HT-29 (cell line): ENCODE results near the gene CCDC188. TPM values are rescaled to one million over a fixed set of nuclear protein-coding genes. Genes with fewer than 3 reads are reported as not detected.
"Not testable (repeated sequence)": the region's sequence is repeated elsewhere in the genome, so short reads cannot be mapped to it uniquely, and the experiment has no call there.

Experiments used
- DNase-seq: peaks from one replicate; pipeline ENCODE4 v3.0.0-alpha.2; 2015; ENCODE audit warnings: low spot score
- total RNA-seq: library from RNA; depleted of rRNA; stranded (reverse); fragments of >200 nt; shearing (Covaris generic); gene quantifications from 2 replicates; pipeline ENCODE4 v1.2.3, GENCODE V29; 2014

CCDC188 gene
- total RNA-seq, 1 experiment from 2014 or later: 0.20 TPM

DNA sequence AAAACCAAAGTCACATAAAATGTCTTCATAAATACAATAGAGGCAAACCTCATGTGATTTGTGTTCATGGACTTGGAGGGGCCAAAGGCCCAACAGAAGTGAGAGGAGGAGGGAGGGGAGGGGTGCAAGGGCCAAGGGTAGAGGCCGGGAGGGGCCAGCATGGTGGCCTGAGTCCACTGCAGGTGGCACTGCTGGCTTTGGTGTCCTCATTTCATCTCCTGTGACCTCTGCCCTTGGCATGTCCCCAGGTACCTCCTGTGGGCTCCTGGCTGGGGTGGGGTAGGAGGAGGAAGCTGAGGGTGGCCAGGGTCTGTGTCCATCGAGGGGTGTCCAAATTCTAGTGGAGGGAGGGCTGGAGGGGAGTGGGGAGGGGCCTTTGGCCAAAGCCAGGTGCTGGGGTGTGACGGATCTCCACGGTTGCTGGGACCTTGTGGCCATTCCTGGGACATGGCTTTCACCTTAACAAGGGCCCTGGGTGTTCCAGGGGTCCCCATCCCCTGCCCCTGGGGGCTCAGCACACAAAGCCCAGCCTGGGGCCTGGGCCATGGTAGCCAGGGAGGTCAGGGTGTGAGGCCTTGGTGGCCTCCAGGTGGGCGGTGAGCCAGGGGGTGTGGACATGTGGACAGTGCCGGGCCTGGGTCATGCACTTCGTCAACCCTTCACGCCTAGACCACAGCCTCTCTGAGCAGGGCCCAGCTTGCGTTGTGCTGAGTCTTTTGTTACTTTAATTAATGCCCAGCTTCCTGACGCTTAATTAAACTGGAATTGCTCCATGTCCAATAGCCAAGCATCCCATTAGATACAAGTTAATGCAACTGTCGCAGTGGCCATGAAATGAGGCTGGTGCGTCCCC is 20.7 kb upstream of the CCDC188 start:
- DNase-seq: no peak

DNA sequence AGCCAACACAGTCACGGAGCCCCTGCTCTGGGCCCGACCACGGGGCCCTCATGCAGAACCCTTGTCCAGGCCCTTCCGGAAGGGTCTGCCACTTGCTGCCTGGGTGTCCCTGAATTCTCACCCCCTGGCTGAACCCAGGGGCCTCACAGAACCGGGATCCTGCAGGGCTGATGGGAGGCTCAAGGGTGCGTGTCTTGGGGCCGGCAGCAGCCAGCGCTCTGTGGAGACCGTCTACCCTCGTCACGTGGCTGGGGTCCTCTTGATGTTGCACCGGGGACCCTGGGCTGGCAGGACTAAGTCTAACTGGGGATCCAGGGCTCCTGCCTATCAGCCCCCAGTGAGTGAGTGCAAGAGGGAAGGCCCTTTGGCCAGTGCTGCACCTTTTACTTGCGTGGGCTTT is 19.3 kb upstream of the CCDC188 start:
- no peak for DNase-seq

DNA sequence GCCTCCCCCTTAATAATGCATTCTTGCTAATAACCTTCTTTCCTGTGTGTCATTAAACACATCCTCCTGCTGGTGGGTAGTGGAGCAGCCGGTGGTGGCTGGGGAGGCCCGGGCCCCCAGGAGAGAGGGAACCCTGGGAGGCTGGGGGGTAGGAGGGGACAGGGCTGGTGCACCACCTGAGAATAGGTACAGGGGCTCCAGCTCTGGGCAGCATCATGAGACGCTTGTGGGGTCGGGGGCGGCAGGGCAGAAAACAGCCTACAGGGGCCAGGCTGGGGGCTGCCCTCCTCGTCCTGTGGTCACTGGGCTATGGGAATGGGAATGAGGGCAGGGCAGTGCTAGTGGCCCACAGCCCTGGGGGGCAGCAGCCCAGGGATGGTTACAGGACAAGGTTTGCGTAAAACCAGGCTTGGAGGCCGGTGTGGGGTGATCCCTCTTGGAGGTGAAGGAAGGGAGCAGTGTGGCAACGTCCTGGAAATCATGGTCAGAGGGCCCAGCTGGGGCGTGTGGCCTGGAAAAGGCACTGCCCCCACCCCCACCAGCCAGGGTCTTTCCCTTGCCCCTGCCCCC is 18.5 kb upstream of the CCDC188 start:
- DNase-seq: no peak

DNA sequence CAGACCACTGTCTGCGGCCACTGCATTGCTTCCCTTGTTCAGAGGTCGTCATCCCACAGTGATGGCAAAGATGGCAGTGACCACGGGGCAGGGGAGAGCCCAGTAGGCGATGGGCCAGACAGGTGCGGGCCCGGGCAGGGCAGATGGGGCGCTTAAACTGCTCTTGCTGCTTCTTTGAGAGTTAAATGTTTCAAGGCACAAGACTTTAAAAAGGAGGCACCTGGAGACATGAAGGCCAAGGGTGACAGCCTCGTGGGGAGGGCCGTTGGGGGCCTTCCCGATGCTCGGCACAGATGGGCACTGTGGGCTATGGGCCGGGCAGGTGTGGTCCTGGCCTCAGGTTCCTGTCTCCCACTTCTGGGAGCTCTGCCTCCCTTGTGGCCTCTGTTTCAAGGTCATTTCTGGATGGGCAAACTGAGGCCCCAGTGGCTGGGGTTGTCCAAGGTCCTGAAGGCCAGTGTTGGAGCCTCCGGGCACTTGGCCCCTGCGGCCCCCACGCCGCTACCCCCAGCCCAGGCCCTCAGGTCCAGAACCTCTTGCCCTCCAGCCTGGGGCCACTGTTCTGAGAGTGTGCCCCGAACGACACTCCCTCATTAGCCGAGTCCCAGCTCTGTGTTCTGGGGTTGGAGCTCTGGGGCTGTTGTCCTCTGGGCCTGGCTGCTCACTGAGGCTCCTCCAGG is 16.9 kb upstream of the CCDC188 start:
- no peak for DNase-seq

DNA sequence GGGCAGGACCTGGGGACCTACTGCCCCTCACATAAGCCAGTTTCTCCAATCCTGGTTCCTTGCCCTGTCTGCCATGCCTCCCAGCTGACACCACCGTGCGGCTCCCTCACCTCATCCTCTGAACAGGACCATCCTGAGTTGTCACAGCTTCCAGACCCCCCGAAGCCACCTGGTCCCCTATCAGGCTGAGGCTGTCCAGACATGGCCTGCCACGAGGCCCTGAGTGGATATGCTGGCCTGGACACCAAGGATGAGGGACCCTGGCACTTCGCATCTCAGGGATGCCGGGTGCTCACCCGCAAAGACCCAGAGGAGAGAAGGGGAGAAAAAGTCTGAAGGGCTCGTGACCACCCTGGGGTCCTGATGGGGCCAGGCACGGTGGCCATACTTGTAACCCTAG is 15.8 kb upstream of the CCDC188 start:
- DNase-seq: no peak

DNA sequence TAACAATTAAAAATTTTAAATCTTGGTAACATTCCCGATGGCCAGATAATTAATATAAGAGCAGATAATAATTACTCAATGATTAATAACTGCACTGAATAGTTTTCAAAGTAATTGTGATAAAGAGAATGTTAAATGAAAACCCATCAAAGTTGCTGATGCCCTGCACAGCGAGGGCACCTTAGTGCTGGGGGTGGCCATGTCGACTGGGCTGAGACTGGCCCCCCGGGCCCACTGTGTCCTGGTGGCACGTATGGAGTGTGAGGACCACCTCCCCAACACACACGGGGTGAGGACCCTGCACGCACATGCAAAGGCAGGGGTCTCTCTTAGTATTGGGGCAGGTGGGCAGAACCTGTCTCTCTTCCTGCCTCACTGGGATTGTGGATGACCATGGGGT is 15.1 kb upstream of the CCDC188 start:
- no peak for DNase-seq

DNA sequence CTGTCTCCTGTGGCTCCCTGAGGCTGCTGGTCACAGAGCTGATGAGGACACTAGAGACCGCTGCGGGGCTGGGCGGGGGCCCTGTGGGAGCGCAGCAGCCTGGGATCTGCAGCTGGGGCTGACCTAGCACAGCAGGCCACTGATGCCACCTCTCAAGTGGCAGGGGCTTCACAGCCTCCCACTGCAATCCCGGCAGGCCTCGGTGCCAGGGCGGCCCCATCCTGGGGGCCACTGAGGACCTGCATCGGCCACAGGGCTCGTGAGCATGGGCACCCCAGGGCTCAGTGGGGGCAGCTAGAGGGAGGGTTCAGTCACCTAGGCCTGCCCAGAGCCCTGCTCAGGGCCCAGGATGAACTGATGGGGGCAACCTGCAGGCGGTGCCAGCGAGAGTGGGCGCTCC is 14.6 kb upstream of the CCDC188 start:
- no peak for DNase-seq

DNA sequence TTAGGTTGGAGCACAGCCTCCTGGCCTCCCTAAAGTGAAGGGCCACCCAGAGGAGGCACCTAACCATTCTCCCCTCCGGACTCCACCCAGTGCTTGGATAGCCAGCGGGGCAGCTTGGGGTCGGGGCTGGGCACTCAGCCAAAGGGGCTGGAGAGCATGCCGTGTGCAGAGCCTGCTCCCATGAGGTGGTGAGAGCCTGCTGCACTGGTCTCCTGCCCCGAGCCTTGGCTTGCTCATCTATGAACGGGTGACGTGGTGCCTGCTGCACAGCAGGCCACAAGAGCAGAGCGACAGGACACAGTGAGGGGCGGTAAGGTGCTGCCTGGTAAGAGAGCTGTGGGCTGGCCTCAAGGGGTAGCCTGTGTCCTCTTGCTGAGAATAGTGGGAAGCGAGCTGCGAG is 14.0 kb upstream of the CCDC188 start:
- DNase-seq: no peak

DNA sequence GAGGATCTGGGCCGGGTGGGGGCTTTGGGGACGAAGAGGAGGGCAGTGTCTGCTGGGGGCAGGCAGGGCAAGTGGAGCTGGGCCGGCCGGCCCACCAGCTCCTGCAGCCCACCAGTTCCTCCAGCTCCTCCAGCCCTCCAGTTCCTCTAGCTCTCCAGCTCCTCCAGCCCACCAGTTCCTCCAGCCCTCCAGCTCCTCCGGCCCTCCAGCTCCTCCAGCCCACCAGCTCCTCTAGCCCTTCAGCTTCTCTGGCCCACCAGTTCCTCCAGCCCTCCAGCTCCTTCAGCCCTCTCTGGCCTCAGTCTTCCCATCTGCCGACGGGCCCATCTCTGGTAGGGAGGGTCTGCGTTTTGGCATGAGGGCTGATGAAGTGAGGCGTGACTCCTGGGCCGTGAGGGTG is 9.2 kb upstream of the CCDC188 start:
- DNase-seq: no peak

DNA sequence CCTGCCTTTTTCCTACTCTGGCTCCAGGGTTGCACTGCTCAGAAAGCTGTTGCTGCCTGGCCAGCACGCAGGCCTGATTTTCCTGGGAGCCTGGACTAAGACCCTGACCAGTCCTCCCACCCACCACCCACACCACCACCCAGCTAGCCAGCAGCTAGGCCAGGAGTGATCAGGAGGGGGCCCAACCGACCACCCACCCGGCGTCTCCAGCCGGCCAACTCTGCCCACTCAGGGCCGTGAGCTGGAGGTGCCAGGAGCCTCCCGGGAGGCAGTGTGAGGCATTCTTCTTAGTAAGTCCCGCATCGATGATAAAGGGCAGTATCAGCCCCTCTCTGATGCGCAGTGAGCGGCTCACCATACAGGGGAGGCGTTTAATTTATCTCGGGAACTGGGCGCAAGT is 8.7 kb upstream of the CCDC188 start:
- DNase-seq: not testable (repeated sequence)

DNA sequence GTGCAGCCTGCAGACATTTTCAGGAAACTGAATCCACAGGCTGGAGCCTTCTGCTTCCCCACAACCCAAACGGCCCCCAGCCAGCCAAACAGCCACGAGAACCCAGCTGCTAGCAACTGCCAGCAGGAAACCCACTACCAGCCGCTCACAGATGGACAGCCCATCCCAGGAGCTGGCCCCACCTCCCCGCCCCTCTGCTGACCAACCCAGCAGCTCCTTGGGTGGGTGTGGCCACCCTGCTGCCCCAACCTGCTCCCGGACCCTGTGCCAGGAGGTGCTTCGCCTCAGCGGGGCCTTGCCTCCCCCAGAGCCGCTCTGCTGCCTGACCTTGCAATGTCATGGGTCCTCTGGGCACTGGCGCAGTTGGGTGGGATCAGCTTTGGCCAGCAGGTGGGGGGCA is 8.2 kb upstream of the CCDC188 start:
- DNase-seq: no peak

DNA sequence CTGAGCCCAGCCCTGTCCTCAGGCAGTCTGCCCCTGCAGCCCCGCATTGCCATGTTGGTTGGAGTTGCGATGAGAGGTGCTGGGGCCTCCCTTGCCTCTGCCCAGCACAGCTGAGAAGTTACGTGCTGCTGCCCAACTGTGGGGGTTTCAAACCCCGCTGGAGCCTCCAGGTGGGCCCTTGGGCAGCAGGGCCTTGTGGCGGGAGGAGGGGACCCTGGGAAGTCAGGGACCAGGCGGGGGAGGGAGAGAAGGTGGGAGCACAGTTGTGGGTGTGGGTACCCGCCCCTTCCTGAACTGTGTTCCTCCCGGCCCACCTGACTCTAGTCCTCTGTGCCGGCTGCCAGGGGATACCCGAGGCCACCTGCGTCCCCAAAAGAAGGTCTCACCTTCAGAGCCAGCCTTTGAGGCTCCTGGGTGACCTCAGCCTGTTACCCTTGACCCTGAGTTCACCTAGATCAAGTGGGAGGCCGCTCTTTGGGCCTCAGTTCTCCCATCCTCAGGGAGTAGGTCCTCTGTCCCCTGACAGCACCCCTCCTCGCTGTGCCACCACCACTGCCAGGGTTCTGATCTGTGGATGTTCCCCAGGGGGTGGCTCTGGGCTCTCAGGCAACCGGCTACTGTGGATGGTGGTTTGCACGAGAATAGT is 7.7 kb upstream of the CCDC188 start:
- no peak for DNase-seq

DNA sequence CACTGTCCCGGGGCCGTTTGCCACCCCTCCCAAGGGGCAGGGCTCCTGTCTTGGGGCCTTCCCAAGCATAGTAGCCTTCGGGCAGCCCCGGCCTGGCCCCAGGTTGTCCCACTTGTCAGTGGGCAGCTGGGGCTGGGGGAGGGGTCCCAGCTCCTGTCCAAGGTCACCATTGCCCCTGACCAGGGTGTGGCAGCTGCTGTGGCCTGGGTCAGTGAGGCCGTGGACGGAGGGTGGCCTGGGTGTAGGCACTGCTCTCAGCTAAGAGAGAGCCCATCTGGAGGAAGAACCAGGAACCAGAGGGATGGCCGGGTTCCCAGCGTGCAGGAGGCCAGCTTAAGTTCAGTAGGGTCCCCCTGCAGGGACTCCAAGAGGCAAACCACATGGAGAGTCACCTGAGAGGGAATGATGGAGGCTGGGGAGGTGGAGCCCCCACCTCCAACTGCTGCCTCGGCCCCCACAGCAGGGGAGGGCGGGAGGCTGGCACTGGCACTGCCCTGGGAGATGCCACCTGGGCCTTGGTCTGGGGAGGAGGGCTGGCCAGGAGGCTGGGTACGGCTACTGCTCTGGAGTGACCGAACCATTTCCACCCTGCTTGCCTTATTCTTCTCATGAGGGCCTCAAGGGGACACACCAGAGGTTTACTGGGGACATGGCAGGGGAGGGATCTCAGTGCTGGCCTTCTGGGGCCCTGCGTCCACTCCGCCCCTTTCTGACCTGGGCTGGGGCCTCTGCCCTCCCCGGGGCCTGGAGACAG is 6.8 kb upstream of the CCDC188 start:
- DNase-seq: no peak

DNA sequence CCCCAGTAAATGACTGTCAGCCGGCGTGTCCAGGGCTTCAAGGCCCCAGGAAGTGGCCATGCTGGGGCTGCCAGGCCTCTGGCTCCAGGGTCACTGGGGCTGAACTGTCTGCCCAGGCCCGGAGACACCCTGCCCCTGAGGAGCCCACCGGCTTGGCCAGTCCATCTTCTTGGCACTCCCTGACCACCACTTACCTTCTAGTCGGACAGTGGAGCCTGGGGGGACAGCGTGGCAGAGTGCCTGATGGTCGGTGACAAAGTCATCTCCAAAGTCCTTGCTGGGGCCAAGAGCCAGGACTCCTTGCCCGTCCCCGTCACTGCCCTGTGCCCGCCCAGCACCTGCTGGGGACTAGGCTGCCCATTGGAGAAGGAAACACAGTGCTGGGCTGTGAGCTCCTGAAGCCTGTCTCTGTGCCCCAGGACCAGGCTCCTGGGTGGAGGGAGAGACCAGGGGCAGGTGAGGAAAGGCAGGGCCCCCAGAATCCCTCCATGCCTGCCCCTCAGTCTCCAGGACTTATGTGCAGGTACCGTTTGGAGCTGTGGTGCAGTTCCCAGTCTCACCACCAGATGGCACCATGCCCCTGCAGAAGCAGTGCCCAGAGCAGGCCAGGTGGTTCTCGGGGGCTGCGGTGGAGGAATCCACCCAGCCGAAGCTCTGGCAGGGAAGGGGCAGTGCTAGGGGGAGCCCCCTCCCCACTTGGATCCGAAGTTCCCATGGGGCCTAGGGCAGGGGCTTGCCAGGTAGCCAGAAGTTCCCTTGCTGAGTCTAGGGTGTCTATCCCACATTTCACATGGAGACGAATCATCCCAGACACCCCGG is 6.0 kb upstream of the CCDC188 start:
- peak; percentile 97 for DNase-seq

DNA sequence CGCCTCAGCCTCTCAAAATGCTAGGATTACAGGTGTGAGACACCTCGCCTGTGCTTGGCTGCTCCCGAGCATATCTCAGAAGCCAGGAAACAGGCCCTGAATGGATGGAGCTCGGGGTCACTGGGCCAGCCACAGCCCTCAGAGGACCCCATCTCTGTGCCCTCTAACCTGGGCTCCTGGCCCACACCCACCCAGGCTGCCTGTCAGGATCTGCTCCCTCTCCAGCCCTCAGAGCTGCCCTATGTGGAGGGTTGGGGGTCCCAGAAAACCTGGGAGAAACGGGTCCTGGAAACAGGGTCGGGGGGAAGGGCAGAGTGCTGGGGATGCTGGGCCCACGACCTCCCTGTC is 5.2 kb upstream of the CCDC188 start:
- no peak for DNase-seq

DNA sequence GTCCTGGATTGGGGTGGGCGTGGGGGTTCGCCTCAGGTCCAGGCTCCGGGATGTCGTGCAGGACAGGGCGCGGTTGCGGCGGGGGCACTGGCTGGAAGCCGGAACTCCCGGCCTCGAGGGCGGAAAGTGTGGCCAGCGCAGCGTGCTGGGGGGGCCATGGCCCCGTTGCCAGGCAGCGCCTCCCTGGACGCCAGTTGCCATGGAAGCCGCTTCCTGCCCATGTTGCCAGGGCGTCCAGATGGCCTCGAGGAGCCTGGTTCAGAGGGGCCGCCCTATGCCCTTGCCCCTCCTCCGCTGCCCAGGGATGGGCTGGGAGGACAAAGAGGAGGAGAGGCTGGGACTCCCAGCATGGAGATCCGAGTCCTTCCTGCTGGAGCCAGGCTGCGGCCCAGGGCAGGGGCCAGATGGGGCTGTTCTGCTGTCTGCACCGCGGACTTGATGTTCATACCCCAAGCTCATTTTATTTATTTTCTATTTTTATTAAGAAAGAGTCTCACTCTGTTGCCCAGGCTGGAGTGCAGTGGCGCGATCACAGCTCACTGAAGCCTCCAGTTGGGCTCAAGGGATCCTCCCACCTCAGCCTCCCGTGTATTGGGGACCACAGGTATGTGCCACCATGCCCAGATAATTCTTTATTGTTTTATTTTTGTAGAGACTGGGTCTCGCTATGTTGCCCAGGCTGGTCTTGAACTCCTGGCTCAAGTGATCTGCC is 4.6 kb upstream of the CCDC188 start:
- DNase-seq: peak; percentile 85

DNA sequence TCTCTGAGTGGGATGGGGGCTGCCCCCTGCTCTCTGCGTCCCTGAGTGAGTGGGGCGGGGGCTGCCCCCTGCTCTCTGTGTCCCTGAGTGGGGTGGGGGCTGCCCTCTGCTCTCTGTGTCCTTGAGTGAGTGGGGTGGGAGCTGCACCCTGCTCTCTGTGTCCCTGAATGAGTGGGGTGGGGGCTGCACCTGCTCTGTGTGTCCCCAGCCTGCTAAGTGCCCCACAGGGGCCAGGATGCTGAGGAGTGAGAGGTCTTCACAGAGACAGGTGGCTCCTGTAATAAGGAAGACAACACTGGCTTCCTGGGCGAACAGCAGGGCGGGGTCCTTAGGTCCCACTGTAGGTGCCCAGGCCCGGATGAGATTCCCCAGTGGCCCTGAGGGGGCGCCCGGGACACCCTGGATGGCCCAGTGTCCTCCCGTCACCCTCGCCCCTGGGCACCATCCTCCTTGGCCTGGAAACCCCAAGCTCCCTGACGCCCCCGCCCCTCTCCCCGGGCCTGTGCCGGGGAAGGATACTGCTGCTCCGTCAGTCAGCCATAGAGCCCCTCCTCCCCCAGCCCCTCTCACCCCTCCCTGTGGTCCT is 3.8 kb upstream of the CCDC188 start:
- DNase-seq: peak; percentile 56

DNA sequence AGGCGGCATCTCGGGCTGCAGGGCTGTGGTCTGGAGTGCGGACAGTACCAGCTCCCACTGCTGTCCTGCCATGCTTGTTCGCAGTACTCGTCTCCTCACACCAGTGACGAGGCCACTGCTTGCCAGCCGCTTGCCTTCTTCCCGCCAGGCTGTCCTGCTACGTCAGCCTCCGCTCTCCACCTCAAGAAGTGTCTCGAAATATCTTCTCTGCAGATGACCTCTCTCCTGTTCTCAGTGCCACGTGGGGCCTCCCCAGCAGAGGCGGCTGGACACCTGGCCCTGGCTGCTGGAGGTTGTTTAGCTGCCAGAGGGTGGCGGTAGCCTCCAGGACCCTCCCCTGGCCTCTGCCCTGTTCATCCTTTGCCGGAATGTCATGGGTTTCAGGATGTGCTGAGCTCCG is 3.1 kb upstream of the CCDC188 start:
- DNase-seq: no peak

DNA sequence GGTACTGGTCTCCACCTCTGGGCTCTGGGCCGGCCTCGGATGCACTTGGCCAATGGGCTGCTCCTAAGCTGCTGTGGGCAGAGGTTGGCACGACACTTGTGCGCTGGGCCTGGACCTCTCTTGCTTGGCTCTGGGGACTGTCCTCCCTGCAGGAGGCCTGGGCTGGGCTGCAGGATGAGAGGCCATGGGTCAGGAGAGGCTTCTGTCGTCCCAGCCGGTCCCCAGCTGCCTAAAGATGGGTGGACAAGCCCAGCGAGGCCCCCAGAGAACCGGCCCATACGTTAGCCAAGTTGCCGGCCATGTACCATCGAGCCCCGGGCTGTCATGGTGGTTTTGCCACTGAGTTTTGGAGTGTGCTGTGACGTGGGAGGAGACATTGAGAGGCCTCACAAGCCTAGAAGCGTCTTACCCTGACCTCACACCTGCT is 1.6 kb upstream of the CCDC188 start:
- no peak for DNase-seq

DNA sequence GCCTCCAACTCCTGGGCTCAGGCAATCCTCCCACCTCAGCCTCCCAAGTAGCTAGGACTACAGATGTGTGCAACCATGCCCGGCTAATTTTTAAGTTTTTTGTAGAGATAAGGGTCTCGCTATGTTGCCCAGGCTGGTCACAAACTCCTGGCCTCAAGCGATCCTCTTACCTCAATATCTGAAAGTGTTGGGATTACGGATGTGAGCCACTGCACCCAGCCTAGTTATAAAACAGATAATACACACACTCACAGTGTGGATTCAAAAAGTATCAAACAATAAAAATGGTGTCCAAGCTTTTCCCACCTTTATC is 377 bp upstream of the CCDC188 start:
- DNase-seq: no peak
